ENCODE measurements around the gene SELENOS.

SELENOS gene

DNA sequence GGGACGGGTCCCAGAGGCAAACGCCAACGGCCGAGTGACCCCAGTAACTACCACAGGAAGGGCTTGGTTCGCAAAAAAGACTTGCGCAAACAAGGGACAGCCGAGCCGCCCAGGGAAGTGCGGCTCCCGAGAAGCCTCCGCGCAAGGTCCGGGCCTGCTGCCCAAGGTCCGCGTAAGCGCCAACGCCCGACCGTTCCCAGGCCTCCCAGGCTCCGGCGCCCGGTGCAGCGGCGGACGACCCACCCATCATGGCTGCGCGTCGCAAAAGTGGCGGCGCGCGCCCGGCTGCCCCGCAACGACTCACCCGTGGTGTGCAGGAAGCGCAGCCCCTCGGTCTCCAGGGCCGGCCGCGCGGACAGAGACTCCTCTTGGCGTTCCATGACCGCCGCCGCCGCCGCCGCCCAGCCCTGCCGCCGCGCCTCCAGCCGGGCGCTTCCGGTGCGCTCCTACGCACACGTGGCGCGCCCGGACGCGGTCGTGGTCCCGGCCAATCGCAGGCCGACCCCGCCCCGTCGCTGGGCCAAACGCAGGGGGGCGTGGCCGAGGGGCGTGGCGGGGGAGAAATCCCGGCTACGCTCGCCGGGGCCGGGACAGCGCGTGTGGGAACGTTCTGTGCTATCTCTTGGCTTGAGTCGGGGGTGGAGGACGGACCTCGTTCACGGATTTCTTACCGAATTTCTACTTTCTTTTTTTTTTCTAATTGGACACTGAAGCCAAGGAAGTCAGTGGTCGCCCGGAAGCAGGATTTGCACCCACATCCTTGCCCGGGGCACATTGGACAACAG lies at the start of gene SELENOS:
Gene SELENOS (minus strand): TSS at position 448 of the 785 bp plus-strand sequence. CDS start 68 bp downstream, at position 380.
- peak in 55 of 56 donors; percentile 26 to 90 (median 71) for DNase-seq

DNA sequence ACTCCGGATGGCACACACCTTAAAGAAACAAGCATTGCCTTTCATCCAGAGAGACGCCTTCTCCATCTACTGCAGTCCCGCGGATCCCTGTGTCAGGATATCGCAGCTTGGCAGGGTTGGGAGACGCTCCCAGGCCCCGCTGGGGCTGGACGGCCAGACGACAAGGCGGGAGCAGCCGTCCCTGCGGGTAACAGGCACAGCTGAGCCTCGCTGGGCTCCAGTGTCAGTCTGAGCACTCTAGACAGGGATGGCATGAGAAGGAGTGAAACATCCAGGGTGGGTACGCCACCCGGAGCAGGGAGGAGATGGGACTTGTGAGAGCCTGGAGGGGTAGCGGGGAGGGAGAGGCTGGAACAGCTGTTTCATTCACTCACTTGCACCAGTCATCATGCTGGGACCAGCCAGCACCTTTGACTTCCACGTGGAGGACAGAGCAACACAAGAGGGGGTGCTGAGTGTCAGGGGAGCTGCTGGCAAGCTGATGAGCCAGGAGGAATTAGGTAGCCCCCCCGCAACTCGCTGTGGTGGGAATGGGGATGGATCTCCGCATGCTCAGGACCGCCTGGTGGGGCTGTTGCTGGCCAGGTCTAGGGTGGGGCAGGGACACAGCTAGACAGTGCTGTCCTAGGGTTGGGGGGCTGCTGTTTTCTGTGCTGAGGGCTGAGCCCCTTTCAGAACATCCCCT lies 49.3 kb upstream of the SELENOS start:
- no peak for DNase-seq

- no peak for DNase-seq
These were observed 48.7 kb upstream of the SELENOS start for GRCh38 chr15:101326026-101326315.

DNA sequence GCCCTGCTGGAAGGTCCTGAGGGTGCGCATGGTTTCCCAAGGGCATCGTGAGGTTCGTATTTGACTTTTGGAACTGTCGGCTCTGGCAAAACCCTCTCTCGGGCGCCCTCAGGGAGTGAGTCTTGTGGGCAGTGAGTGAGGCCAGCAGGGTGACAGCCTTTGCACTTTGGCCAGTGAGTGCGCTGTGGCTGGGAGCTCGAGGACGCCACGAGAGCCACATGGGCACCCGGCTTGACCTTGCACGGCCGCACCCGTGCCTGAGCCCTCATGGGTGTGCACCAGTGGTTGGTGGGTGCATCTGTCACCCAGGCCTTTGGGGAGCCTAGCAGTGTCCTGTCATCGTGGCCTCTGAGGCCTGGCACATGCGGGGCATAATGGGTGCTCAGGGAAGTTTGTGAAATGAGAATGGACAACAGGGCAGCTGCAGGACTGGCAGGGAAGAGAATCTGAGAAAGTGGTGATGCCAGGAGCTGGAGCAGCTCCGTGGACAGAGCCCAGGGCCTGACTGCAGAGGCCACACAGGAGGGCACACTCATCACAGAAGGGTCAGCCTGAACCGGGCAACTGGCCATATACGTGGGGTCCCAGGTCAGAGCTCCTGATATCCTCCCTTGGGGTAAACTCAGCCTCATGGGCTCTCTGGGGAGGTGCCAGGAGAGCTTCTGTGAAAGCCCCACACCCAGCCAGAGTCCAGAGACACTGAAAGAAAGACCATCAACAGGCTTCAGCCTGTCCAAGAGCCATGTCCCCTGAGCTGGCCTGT lies 48.2 kb upstream of the SELENOS start:
- DNase-seq = no peak

GRCh38 chr15:101324524-101325177 lies 47.4 kb upstream of the SELENOS start:
- DNase-seq = no peak

GRCh38 chr15:101323793-101324523 lies 46.7 kb upstream of the SELENOS start:
- DNase-seq = no peak

- no peak for DNase-seq
These were observed 45.7 kb upstream of the SELENOS start for GRCh38 chr15:101322854-101323477.

GRCh38 chr15:101322016-101322695 lies 44.9 kb upstream of the SELENOS start:
- no peak for DNase-seq

DNA sequence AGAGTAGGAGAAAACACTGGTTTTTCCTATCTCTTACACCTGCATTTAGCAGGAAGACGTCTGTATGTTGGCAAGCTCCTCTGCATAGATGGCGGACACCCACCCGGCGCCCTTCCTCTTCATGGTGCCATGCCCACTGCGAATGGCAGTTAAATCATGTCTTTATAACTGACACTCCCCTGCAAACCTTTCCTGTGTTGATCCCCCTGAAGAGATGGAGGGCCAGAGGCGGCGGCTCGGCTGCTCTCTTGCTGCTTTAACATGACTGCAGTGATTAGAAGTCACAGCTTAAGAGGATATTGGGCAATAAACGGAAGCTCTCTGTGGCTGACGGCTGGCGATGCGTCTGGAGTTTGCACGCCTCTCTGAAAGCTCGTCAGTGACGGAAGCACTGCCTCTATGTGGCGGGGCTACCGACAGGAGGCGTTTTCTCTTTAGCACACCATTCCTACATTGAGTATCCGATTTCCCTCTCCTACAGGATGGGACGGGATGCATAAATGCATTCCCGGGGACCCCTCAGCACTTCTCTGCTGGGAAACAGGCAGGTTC lies 43.3 kb upstream of the SELENOS start:
- DNase-seq = peak in 1 of 56 donors; percentile 27

DNA sequence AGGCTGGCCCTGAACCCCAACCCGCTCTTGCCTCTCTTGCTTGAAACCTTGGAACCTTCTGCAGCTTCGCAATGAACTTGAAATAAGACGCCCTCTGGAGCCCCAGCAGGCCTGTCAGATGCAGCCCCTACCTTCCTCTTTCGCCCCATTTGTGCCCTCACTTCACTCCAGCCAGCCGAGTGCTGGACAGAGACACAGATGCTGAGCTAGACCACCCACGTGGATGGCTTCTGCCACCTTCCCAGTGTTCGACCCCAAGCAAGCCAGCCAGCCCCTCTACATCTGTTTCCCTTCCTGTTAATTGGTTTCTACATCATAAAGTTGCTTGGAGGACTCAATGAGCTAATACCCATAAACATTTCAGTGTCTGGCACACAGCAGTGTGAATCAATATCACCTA lies 41.6 kb upstream of the SELENOS start:
- DNase-seq = no peak

DNA sequence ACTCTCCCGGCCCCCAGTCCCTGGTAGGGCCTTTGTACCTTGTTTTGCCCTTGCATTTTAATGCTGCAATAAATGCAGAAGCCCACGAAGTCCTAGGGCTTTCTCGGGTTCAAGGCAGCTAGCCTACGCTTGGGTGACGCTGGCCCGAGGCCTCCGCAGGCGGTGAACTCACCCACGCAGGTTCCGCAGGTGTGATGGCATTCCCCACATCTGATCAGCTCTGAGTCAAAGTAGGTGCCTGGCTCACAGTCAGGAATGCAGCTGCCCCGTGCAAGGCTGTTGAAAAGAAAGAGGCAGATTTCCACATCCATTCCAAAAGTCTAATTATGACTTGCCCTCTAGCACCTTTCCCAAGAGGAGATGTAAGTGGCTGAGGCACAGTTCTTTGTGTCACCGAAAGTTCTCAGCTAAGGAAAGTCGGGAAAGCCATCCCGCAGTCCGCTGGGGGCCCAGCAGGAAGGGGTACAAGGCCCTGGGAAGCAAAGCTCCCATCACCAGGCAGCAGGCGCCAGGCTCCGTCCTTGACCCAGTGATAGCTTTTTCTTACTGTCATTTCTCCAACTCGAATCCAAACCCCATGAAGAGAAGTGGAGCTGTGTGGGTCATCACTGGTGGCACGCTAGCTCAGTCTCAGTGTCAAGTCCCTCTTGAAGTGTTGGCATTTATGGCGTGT lies 41.0 kb upstream of the SELENOS start:
- DNase-seq = no peak

DNA sequence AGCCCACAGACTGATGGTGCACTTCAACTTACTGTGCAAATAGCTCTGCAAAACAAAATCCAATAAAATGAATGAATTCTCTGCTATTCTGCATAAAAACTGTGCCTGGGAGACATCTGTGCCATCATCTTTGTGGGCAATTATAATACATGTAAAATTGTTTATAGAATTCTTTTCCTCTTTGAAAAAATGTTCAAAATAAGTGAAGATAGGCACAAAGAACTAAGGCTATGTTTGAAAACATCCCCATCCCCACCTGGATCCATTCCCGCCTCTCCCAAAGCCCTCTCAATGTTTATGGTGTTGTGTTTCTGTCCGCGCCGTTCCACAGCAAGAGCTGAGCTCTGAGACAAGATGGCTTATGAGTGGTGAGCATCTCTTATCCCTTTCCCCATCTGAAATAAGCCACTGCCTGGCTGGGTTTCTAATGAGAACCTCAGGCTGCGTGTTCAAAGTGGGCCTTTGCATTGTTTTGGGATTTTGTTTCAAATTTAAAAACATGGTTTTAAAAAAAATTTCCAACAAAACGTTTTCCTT lies 40.1 kb upstream of the SELENOS start:
- no peak for DNase-seq

DNA sequence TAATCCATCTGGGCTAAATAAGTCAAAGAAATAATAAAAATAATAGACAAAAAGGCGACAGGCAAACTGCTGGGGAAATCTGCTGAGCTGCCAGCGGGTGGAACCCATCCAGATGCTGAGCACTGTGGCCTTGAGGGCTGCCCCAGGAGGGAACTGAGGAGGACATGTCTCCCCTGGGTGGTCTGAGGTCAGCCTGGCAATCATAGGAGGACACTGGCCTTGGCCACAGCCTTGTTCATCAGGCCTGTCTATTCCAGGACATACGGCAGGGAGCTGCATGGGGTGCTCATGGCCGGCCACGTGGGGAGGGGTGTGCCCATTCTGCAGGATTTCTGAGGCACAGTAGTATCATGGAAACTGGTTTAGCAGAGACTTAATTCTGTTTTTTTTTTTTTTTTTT lies 39.2 kb upstream of the SELENOS start:
- no peak for DNase-seq

- no peak for DNase-seq
These were observed 38.5 kb upstream of the SELENOS start for GRCh38 chr15:101315736-101316135.

GRCh38 chr15:101314336-101315125 lies 37.2 kb upstream of the SELENOS start:
- DNase-seq = no peak

GRCh38 chr15:101313041-101313761 lies 35.9 kb upstream of the SELENOS start:
- DNase-seq = no peak

GRCh38 chr15:101310508-101310907 lies 33.2 kb upstream of the SELENOS start:
- no peak for DNase-seq

Measured in amygdala (tissue), 56 donors.